ENCODE measurements around the gene DUS1L.

DUS1L gene

DNA sequence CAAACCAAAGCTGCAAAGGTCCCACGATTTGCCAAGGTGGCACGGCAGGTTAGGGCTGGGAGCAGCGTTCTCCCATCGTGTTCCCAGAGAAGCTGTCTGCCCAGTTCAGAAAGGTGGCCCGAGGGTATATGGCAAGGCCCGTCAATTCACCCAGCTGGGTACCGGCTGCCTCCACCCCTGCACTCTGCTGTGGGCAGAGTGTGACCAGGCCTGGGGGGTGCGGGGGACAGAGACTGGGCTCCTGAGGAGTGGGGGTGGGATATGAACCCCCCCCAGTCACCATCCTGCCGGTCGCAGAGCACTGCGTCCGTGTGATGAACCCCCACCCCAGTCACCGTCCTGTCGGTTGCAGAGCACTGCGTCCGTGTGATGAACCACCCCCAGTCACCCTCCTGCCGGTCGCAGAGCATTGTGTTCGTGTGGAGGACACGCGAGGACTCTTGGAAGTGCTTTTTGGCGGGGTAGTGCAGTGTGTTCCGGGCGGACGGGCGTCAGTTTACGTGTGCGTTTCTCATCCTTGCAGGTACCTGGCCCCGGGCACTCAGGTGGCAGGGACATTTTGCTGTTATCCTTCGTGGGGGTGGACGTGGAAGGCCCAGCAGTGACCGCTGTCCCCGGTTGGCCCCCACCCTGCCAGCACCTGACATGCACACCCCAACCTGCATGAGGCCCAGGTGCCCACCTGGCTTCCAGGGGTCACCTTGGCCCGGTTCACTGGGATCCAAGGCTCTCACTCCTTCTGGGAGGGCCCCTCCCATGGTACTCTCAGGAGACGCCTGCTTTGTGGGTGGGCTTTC is 35.1 kb upstream of the DUS1L start:
- DNase-seq (ENCODE audit: low read depth, low spot score), result no peak

GRCh38 chr17:82098939-82099763 is 33.5 kb upstream of the DUS1L start:
- no peak for DNase-seq (ENCODE audit: low read depth, low spot score)

- DNase-seq (ENCODE audit: low read depth, low spot score), result peak; percentile 93
These were observed 32.8 kb upstream of the DUS1L start, which contains the start of gene FASN for GRCh38 chr17:82098169-82098938. TSS of gene FASN (minus strand) at chr17:82098236. CDS start at chr17:82096445, 1,791 bp downstream.

DNA sequence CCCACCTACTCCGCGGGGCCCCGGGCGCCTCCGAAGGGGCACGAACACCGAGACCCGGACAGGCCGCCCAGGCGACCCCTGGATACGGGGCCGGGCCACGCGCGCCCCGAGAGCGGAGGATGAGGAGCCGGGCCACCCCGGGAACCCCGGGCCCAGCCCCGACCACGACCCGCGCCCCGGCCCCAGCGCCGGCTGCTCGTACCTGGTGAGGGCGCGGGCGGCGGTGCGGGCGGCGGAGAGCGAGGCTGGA is 32.2 kb upstream of the DUS1L start:
- no peak for DNase-seq (ENCODE audit: low read depth, low spot score)

DNA sequence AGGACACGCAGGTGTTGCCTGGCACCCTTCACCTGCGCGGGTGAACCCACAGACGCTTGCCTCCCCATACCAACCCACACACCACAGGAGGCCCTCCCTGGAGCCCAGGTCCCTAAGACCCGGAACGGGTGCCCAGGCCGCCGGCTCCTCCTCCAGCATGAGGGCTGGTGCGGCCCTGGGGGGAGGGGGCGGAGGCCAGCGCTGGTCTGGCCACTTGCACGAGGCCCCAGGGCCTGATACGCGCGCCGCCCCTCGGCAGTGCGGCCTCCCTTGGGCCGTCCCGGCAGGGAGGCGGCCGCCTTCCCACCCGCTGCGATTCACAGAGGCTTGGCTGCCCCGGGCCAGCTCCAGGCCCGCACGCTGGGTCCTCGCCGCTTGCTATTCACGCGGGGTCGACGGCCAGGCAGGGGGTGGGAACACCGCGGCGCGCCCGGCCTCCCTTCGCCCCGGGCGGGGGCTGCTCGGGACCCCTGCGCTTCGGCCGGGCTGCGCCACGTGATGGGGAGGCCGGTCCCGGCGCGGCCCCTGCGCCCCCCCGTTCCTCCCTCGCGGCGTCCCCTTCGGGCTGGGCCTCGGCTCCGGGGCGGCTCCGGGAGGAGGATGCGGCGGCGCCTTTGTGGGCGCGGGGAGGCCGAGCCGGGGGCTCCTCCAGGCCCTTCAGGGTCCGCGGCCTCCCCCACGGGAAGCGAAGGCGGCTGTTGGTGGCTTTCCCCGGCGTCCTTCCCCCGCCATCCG is 31.7 kb upstream of the DUS1L start:
- no peak for DNase-seq (ENCODE audit: low read depth, low spot score)

- no peak for DNase-seq (ENCODE audit: low read depth, low spot score)
These were observed 31.1 kb upstream of the DUS1L start for GRCh38 chr17:82096709-82097183.

- DNase-seq (ENCODE audit: low read depth, low spot score), result no peak
These were observed 30.4 kb upstream of the DUS1L start for GRCh38 chr17:82095777-82096708.

DNA sequence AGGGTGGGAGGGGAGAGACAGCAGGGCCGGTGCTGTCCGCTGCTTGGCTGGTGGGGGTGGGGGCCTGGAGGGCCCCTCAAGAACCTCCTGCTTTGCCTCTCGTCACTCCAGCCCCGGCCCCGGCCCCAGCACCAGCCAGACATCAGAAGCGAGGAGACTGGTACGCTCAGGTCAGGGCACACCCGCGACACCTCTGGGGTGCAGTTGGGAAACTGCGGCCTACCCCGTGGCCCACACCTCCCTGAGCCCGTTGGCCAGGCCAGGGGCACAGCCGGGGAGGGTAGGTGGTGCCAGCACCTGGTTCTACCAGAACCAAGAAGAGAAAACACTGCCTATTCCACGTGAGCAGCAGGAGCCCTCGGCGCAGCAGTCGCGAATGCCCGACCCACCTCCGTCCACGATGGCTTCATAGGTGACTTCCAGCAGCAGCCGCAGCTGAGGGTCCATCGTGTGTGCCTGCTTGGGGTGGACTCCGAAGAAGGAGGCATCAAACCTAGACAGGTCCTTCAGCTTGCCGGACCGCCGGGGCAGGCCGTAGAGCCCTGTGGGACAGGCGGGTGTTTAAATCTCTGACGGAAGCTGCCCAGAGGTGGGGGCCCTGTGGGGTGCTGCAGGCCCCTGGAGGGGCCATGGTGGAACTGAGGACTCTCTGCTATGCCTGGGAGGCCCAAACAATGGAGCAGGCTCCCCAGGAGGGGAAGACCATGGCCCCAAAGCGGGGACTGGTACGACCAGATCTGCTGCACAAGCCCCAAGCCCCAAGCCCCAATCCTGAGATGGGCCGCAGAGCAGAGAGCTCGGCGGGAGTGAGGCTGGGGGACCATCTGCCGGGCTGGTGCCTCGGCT is 29.6 kb upstream of the DUS1L start:
- no peak for DNase-seq (ENCODE audit: low read depth, low spot score)

DNA sequence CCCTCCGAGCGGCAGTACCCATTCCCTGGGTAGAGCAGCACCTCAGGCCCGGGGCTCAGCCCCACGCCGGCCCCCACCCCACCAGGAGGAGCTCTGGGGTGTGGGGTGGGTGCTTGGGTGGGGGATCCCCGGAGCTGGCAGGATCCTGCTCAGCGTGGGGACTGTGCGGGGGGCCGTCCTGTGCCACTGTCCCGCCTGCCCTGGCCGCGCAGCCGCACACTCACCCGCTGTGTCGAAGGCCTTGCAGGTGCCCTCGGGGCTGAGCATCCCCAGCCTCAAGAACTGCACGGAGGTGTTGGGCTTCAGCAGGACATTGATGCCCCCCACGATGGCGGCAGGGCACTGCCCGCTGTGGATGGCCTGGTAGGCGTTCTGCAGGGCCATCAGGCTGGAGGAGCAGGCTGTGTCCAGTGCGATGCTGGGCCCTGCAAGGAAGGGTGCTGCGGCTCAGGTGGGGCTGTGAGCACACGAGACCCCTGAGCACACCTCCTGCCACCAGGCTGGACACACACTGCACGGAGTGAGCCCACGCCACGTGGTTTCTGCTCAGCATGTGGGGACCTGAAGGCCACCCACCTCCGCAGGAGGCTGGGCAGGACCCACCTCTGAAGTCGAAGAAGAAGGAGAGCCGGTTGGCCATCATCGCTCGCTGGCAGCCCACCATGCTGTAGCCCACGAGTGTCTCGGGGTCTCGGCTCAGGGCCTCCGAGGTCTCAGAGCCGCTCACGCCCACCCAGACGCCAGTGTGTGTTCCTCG is 27.6 kb upstream of the DUS1L start:
- DNase-seq (ENCODE audit: low read depth, low spot score), result no peak

- no peak for DNase-seq (ENCODE audit: low read depth, low spot score)
These were observed 27.0 kb upstream of the DUS1L start for GRCh38 chr17:82092628-82092994.

DNA sequence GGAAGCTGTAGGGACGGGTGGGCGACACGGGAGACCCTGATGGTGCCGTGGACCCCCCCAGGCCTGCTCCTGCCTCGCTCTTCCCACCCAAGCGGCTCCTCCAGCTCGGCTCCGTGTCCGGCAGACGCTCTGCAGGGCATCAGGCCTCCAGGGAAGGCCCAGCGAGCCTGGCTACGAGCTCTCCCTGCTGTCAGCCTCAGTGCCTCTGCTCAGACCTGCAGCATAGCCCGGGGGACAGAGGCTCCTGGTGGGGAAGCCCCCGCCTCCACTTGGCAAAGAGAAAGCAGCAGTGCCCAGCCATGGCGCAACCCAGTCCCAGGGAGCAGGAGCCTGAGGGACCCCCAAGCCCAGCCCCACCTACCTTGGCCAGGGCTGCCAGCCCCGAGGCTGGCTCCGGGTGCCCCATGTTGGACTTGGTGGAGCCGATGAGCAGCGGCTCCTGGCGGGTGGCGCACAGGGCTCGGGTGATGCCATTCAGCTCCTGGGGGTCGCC is 26.5 kb upstream of the DUS1L start:
- DNase-seq (ENCODE audit: low read depth, low spot score), result no peak

DNA sequence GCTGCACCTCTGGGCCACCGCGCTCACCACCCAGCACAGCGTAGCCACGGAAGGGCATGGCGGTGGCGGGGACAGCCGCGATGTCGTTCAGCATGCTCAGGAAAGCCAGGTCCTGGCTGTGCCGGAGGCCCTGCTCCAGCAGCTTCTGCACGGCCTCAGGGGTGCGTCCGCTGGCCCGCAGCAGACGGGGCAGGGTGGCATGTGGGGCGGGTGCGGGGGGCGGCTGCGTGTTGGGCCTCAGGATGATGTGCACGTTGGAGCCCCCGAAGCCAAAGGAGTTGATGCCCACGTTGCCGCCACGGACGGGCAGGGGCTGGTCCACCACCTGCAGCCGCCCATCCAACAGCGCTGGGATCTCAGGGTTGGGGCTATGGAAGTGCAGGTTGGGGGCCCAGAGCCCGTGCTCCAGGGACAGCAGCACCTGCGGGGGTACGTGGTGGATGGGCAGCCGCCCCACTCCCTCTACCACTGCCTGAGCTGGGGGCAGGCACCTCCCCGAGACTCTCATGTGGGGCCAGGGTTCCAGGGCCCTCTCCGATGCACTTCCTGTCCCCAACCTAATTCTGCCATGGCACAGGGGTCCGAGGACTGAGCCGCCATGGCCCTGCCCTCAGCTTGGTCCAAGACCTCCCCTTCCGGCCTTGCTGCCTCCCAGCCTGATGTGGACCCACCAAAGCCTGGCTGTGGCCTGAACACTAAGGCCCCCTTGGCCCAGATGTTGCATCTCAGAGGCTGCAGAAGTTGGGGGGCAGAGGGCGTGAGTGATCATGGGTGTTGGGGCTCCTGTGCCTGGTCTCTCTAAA is 25.9 kb upstream of the DUS1L start:
- DNase-seq (ENCODE audit: low read depth, low spot score), result no peak

GRCh38 chr17:82090549-82091263 is 25.1 kb upstream of the DUS1L start:
- no peak for DNase-seq (ENCODE audit: low read depth, low spot score)

GRCh38 chr17:82089723-82090548 is 24.3 kb upstream of the DUS1L start:
- no peak for DNase-seq (ENCODE audit: low read depth, low spot score)

DNA sequence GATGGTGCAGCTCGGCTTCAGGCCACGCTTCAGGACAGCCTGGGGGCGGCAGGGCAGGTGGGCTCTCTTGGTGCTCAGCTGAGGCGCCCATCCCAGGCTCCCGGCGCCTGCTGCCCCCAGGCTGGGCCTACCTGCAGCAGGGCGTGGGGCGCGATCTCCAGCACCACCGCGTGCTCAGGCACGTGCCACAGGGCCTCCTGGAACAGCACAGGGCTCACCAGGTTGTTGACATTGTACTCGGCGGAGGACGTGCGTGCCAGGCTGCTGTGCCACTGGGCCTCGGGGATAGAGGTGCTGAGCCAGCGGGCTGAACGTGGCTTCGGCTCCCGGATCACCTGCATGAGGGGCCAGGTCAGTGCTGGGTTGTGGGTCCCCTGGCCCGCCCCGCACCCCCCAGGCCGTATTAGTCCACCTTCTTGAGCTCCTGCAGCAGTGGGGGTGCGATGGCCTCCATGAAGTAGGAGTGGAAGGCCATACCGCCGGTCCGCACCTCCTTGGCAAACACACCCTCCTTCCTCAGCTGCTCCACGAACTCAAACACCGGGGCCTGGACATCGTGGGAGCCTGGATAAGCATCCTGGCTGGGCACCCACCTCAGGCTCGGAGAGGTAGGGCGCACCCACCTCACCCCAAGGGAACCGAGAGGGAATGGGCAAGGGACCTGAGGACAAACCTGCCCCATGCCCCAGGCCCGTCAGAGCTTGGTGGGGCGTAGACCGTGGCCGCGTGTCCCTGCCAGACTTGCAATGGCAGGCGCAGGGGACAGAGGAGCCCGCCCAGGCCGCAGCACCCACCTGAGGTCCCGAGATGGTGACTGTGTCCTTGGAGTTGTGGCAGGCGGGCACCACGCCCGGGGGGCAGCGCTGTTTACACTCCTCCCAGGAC is 23.5 kb upstream of the DUS1L start:
- no peak for DNase-seq (ENCODE audit: low read depth, low spot score)

Data from smooth muscle cell of the brain vasculature (primary cell).